ENCODE measurements around the gene SLC17A3. TPM values are rescaled to one million over a fixed set of nuclear protein-coding genes. Genes with fewer than 3 reads are reported as not detected.
A peak's percentile ranks its signal among the peaks of the same experiment; 100 is the strongest.

The SLC17A3 gene
- total and polyA plus RNA-seq, 9 of the 15 experiments (the other 6 are each of a cell fraction or from before 2014, with no cell fraction given), result 0.04 to 0.08 TPM; not detected in 7

GRCh38 chr6:25815194-25815593 is 58.8 kb downstream of the SLC17A3 start:
- WGBS (ENCODE audit: insufficient coverage, low coverage, missing lambda C conversion rate), result 0% methylated on average over 3 of the region's 3 CpGs
- CTCF ChIA-PET (ENCODE audit: low intra/inter-chr PET ratio), result no interaction called here
- no peak for FAIRE-seq

DNA sequence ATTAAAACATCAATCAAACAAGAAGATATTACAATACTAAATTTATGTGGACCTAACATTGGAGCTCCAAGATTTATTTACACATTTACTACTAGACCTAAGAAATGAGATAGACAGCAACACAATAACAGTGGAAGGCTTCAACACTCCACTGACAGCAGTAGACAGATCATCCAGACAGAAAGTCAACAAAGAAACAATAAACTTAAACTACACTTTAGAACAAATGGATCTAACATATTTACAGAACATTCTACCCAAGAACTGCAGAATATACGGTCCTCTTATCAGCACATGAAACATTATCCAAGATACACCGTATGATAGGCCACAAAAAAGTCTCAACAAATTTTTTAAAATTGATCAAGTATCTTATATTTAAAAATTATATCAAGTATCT is 69.2 kb downstream of the SLC17A3 start:
- no peaks in the 10 kb centered on the region for H3K9me1 ChIP-seq (ENCODE audit: control insufficient read depth, insufficient read depth, low read length)
- no peak overlapping the region for H3K4me2 ChIP-seq (ENCODE audit: insufficient read depth, low read length)
- H3K4me3 ChIP-seq, result no peak overlapping the region
- no peaks in the 10 kb centered on the region for H3K27me3 ChIP-seq (ENCODE audit: control insufficient read depth in 2 of 2, insufficient read depth in 2 of 2, low read length in 2 of 2)
- ChIA-PET POLR2A (interaction anchor here (0.6 kb wide), 1 partner anchor 9 kb away, joined by 3 read pairs; no protein-coding TSS in a partner anchor), CTCF (ENCODE audit: low intra/inter-chr PET ratio) (no interaction called here)
- no peaks in the 10 kb centered on the region for H3K36me3 ChIP-seq (ENCODE audit: control insufficient read depth, insufficient read depth, low read length)
- intact Hi-C loops (cut with micrococcal nuclease) (no loop called here), in situ Hi-C loops (cut with MboI) (no loop called here)
- no peak for ATAC-seq
- 0% methylated on average over 2 of the region's 2 CpGs for WGBS (ENCODE audit: insufficient coverage, low coverage, missing lambda C conversion rate)
- no peaks in the 10 kb centered on the region for H3K4me1 ChIP-seq (replicated peaks in 1 of 2; ENCODE audit: control insufficient read depth in 2 of 2, insufficient read depth in 2 of 2, low read length in 2 of 2)
- H3K9me3 ChIP-seq (replicated peaks; ENCODE audit: control insufficient read depth, insufficient read depth, low read depth, low read length), result no peaks in the 10 kb centered on the region
- no peak overlapping the region for H2AFZ ChIP-seq (ENCODE audit: low read depth, low read length)
- no peaks in the 10 kb centered on the region for H4K20me1 ChIP-seq (replicated peaks; ENCODE audit: control insufficient read depth, insufficient read depth, low read length)
- no peak overlapping the region for H3K9ac ChIP-seq (ENCODE audit: insufficient read depth in 1 of 2, low read depth in 2 of 2, low read length in 2 of 2)
- no peak for DNase-seq (ENCODE audit: extremely low read depth in 1 of 4, low spot score in 3 of 4)
- BruUV-seq (replicated peaks), result no TSS peak
- no peak overlapping the region for H3K27ac ChIP-seq (ENCODE audit: extremely low read depth, low read depth, low read length)
- no peak for FAIRE-seq
- H3K79me2 ChIP-seq (ENCODE audit: control insufficient read depth, insufficient read depth, low read length), result no peaks in the 10 kb centered on the region
- no peak for TF ChIP-seq KDM2B (CRISPR knock-in tag; IDR thresholded peaks at IDR 0.05)
- TF ChIP-seq CXXC5 (CRISPR knock-in tag; IDR thresholded peaks at IDR 0.05), result no peak
- no peak for TF ChIP-seq RFX5 (IDR thresholded peaks at IDR 0.05; ENCODE audit: low read depth, low read length)
- TF ChIP-seq ZBTB49 (CRISPR knock-in tag; IDR thresholded peaks at IDR 0.05; ENCODE audit: borderline replicate concordance), result no peak
- TF ChIP-seq HNRNPLL (IDR thresholded peaks at IDR 0.05; ENCODE audit: low read depth, low read length, poor library complexity, severe bottlenecking), result no peak
- TF ChIP-seq NCOR1 (IDR thresholded peaks at IDR 0.05), result no peak
- no peak for TF ChIP-seq HMGN3 (IDR thresholded peaks at IDR 0.05; ENCODE audit: borderline replicate concordance, extremely low read depth, insufficient read length, low read depth, low read length)
- no peak for TF ChIP-seq NR3C1 (CRISPR knock-in tag; IDR thresholded peaks at IDR 0.05)

More at GRCh38 chr6:25815194-25815593, 58.8 kb downstream of the SLC17A3 start:
- ATAC-seq (no peak), DNase-seq (ENCODE audit: extremely low read depth in 1 of 4, low spot score in 3 of 4) (no peak)
- Histone ChIP-seq H3K36me3 (ENCODE audit: control insufficient read depth, insufficient read depth, low read length) (no peaks in the 10 kb centered on the region), H3K27me3 (ENCODE audit: control insufficient read depth in 2 of 2, insufficient read depth in 2 of 2, low read length in 2 of 2) (peaks cover 5 to 11% of the 10 kb centered on the region in 2 experiments; a peak in 2 of 5 replicates), H3K4me3 (no peak overlapping the region), H3K4me2 (ENCODE audit: insufficient read depth, low read length) (no peak overlapping the region), H3K9me3 (replicated peaks; ENCODE audit: control insufficient read depth, insufficient read depth, low read depth, low read length) (no peaks in the 10 kb centered on the region), H3K79me2 (ENCODE audit: control insufficient read depth, insufficient read depth, low read length) (no peaks in the 10 kb centered on the region), H2AFZ (ENCODE audit: low read depth, low read length) (no peak overlapping the region), H3K27ac (ENCODE audit: extremely low read depth, low read depth, low read length) (no peak overlapping the region), H3K9me1 (ENCODE audit: control insufficient read depth, insufficient read depth, low read length) (no peaks in the 10 kb centered on the region), H3K4me1 (replicated peaks in 1 of 2; ENCODE audit: control insufficient read depth in 2 of 2, insufficient read depth in 2 of 2, low read length in 2 of 2) (no peaks in the 10 kb centered on the region), H3K9ac (ENCODE audit: insufficient read depth in 1 of 2, low read depth in 2 of 2, low read length in 2 of 2) (no peak overlapping the region), H4K20me1 (replicated peaks; ENCODE audit: control insufficient read depth, insufficient read depth, low read length) (no peaks in the 10 kb centered on the region)
- BruUV-seq (replicated peaks), result no TSS peak
- intact Hi-C loops (cut with micrococcal nuclease), result no loop called here
- in situ Hi-C loops (cut with MboI), result no loop called here
- TF ChIP-seq ZNF512 (tag; IDR thresholded peaks at IDR 0.05), result peak; percentile 47; the same call in 1 of the 2 replicates
- TF ChIP-seq ZNF274 (IDR thresholded peaks at IDR 0.05; ENCODE audit: borderline replicate concordance, low read depth, low read length), result no peak
- POLR2A ChIA-PET, result interaction anchor here (0.8 kb wide), 1 partner anchor 15 kb away, joined by 3 read pairs; no protein-coding TSS in a partner anchor
